Measurements from ENCODE around the gene DPRX. TPM values are rescaled to one million over a fixed set of nuclear protein-coding genes. Genes with fewer than 3 reads are reported as not detected.

DPRX gene
- total RNA-seq, 4 donors from 2014 or later, result not detected

DNA sequence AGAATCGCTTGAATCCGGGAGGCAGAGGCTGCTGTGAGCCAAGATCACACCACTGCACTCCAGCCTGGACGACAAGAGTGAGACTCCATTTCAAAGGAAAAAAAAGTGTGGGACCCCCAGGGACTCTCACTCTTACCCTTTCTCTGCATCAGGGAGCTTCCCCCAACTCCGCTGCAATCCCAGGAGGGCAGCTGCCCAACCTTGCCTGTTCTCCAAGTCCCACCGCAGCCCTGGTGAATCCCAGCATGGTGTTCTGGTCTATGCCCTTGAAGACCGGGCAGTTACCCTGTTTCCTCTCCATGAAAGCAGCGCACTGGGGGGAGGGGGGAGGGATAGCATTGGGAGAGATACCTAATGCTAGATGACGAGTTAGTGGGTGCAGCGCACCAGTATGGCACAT is 35.7 kb upstream of the DPRX start:
- H3K9me3 ChIP-seq, result no peaks in the 10 kb centered on the region
- WGBS, 2 donors, result 77 to 85% methylated on average over 9 of the region's 9 CpGs
- H3K36me3 ChIP-seq, result no peaks in the 10 kb centered on the region
- no peak for DNase-seq
- no peaks in the 10 kb centered on the region for H3K27me3 ChIP-seq
- no peak for TF ChIP-seq CTCF (IDR thresholded peaks at IDR 0.05)
- no peak for TF ChIP-seq POLR2A (IDR thresholded peaks at IDR 0.05)
- peaks cover 0 to 11% of the 10 kb centered on the region in 2 donors for H3K4me1 ChIP-seq
- no peak overlapping the region for H3K4me3 ChIP-seq (replicated peaks in 1 of 3)
- H3K27ac ChIP-seq, result no peak overlapping the region
- intact Hi-C loops (cut with DNase I), result no loop called here

- intact Hi-C loops (cut with DNase I), result no loop called here
- Histone ChIP-seq H3K27me3 (no peaks in the 10 kb centered on the region), H3K36me3 (no peaks in the 10 kb centered on the region), H3K9me3 (no peaks in the 10 kb centered on the region), H3K27ac (no peak overlapping the region), H3K4me1 (peaks cover 0 to 11% of the 10 kb centered on the region in 2 donors), H3K4me3 (replicated peaks in 1 of 3) (no peak overlapping the region)
- TF ChIP-seq POLR2A (IDR thresholded peaks at IDR 0.05) (no peak), CTCF (IDR thresholded peaks at IDR 0.05) (no peak)
- 73 to 80% methylated on average over 12 of the region's 12 CpGs for WGBS, 2 donors
- peak; percentile 3 to 6 for DNase-seq
Observed at GRCh38 chr19:53597023-53597422, 34.8 kb upstream of the DPRX start.

DNA sequence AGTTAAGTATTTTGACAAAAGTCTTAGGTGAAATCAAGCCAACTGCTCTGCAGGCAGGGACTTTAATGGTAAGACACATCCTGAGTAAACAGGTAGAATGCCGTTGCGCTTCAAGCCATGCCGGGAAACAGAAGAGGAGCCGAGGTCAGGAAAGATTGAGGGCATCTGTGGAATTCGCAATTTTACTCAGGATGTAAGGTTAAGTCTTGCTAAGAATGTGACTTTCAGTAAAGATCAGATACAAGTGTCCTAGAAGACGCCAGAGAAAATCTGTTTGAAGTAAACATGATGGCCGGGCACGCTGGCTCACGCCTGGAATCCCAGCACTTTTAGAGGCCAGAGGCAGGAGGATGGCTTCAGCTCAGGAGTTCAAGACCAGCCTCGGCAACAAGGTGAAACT is 33.4 kb upstream of the DPRX start:
- no peaks in the 10 kb centered on the region for H3K9me3 ChIP-seq
- H3K27ac ChIP-seq, result no peak overlapping the region
- no peak for DNase-seq
- H3K4me3 ChIP-seq (replicated peaks in 1 of 3), result no peak overlapping the region
- no peaks in the 10 kb centered on the region for H3K36me3 ChIP-seq
- intact Hi-C loops (cut with DNase I), result no loop called here
- H3K4me1 ChIP-seq, result peaks cover 0 to 11% of the 10 kb centered on the region in 2 donors
- TF ChIP-seq POLR2A (IDR thresholded peaks at IDR 0.05), result no peak
- TF ChIP-seq CTCF (IDR thresholded peaks at IDR 0.05), result no peak
- 65 to 71% methylated on average over 10 of the region's 10 CpGs for WGBS, 2 donors
- H3K27me3 ChIP-seq, result no peaks in the 10 kb centered on the region

DNA sequence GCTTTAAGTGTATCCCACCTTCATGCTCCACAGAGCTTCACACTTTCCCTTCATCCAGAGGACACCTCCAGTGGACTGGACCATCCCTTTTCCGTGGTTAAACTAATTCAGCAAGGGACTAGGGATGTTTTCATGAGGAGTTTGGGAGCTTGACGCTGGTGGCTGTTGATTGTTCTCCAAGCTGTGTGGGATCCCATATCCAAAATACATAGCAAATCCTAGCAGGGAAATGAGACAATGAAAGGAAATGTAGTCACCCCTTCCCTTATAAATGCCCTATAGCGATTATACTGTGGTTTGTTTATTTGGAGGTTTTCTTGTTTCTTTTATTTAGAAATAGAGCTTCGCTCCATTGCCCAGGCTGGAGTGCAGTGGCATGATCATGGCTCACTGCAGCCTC is 31.6 kb upstream of the DPRX start:
- H3K4me1 ChIP-seq, result peaks cover 0 to 4% of the 10 kb centered on the region in 2 donors
- DNase-seq, result no peak
- 61 to 72% methylated on average over 4 of the region's 4 CpGs for WGBS, 2 donors
- no peaks in the 10 kb centered on the region for H3K36me3 ChIP-seq
- H3K9me3 ChIP-seq, result no peaks in the 10 kb centered on the region
- no peak overlapping the region for H3K27ac ChIP-seq
- intact Hi-C loops (cut with DNase I), result no loop called here
- H3K27me3 ChIP-seq, result no peaks in the 10 kb centered on the region
- no peak overlapping the region for H3K4me3 ChIP-seq (replicated peaks in 1 of 3)
- no peak for TF ChIP-seq CTCF (IDR thresholded peaks at IDR 0.05)
- no peak for TF ChIP-seq POLR2A (IDR thresholded peaks at IDR 0.05)

GRCh38 chr19:53606031-53606430 is 25.8 kb upstream of the DPRX start:
- no peak overlapping the region for H3K4me3 ChIP-seq (replicated peaks in 1 of 3)
- H3K4me1 ChIP-seq, result no peaks in the 10 kb centered on the region
- 86 to 87% methylated on average over 14 to 15 of the region's 15 CpGs for WGBS, 2 donors
- H3K27ac ChIP-seq, result no peak overlapping the region
- intact Hi-C loops (cut with DNase I), result no loop called here
- TF ChIP-seq CTCF (IDR thresholded peaks at IDR 0.05) (no peak), POLR2A (IDR thresholded peaks at IDR 0.05) (no peak)
- no peaks in the 10 kb centered on the region for H3K27me3 ChIP-seq
- no peak for DNase-seq
- H3K9me3 ChIP-seq, result no peaks in the 10 kb centered on the region
- no peaks in the 10 kb centered on the region for H3K36me3 ChIP-seq

All from thyroid gland (tissue), 4 donors.